DOHH2 (cell line): ENCODE results near the gene C4BPB.
"Not testable (repeated sequence)": the region's sequence is repeated elsewhere in the genome, so short reads cannot be mapped to it uniquely, and the experiment has no call there.

Experiments used
- CTCF ChIP-seq: fragments of 200-600 bp; sonication (generic); IDR thresholded peaks from one replicate; pipeline ENCODE4 v1.5.1; 2014; ENCODE audit warnings: antibody characterized with exemption, mild to moderate bottlenecking, low read depth, low read length; ENCODE audit not compliant: poor library complexity, severe bottlenecking
- EZH2phosphoT487 ChIP-seq: fragments of 200-600 bp; sonication (generic); IDR thresholded peaks from 2 replicates; pipeline ENCODE4 v1.6.1; 2017; ENCODE audit warnings: borderline replicate concordance, mild to moderate bottlenecking, antibody characterized with exemption, low read length, moderate library complexity, mixed read lengths

- TF ChIP-seq CTCF, EZH2phosphoT487: not testable (repeated sequence)
Measured at GRCh38 chr1:207041397-207041796, 47.3 kb upstream of the C4BPB start.
